ENCODE measurements around the gene RGS17.
"Not testable (repeated sequence)": the region's sequence is repeated elsewhere in the genome, so short reads cannot be mapped to it uniquely, and the experiment has no call there.

Gene RGS17

GRCh38 chr6:153121311-153121710, 9.8 kb downstream of the RGS17 start:
- no peak overlapping the region for H3K4me3 ChIP-seq (ENCODE audit: low read depth, low read length)
- no peaks in the 10 kb centered on the region for H3K36me3 ChIP-seq (ENCODE audit: control insufficient read depth in 2 of 2, insufficient read depth in 1 of 2, low read length in 2 of 2)
- ChIA-PET CTCF (no interaction called here), POLR2A (no interaction called here)
- no peak for TF ChIP-seq ZNF626 (tag by site-specific recombination; IDR thresholded peaks at IDR 0.05)
- no peak for TF ChIP-seq ZNF571 (tag by site-specific recombination; IDR thresholded peaks at IDR 0.05)
- no peak for TF ChIP-seq ZNF140 (tag by site-specific recombination; IDR thresholded peaks at IDR 0.05)
- H3K9me3 ChIP-seq (ENCODE audit: control insufficient read depth, insufficient read depth, low read depth, low read length) = no peaks in the 10 kb centered on the region
- H3K27ac ChIP-seq (ENCODE audit: extremely low read depth, low read depth, low read length) = no peak overlapping the region
- H3K4me1 ChIP-seq (ENCODE audit: control insufficient read depth, insufficient read depth, low read length) = no peaks in the 10 kb centered on the region

DNA sequence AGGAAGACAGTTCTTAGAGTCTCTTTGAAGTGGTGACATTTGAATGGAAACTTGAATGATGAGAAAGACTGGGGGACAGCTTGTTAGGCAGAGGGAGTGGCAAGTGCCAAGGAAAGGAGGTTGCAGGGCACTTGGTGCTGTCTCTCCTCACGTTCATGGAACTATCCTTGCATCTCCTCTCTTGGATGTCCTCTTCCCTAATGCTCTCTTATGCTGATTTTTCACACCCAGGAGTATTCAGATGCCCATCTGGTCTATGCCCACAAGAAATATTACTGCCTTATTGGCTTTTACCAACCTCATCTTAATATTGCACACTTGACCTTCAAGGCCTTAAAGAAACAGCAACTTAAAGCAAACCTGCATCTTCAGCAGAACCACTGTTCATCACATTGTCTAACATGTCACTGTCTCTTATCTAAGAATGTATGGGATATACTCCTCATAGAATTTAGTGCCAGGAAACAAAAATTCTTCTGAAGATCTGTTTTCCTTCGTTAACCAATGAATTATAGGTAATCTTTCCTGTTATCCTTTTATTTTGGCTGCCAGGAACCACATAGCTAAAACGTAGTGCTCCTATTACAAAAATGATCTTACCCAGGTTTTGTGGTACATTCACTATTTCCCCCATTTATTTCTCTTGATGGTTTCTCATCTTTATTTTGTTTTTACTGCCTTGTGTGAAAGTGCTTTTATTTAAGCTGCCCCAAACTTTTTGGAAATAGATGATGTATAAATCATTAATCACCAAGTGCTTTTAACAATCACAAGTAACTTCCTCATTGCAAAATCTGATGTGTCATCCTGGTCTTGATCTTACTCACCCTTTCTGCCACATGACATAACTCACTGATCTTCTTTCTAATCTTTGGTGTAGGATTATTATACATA, 12.8 kb downstream of the RGS17 start:
- no peaks in the 10 kb centered on the region for H3K4me1 ChIP-seq (ENCODE audit: control insufficient read depth, insufficient read depth, low read length)
- H3K36me3 ChIP-seq (ENCODE audit: control insufficient read depth in 2 of 2, insufficient read depth in 1 of 2, low read length in 2 of 2) = no peaks in the 10 kb centered on the region
- TF ChIP-seq KLF10 (tag by site-specific recombination; IDR thresholded peaks at IDR 0.05) (no peak), ZNF404 (tag by site-specific recombination; IDR thresholded peaks at IDR 0.05) (no peak), ZSCAN5A (tag by site-specific recombination; IDR thresholded peaks at IDR 0.05) (no peak), ZNF274 (IDR thresholded peaks at IDR 0.05; ENCODE audit: low read length) (no peak), ZNF274 (tag by site-specific recombination; IDR thresholded peaks at IDR 0.05; ENCODE audit: borderline replicate concordance) (no peak), ZXDB (tag by site-specific recombination; IDR thresholded peaks at IDR 0.05) (no peak), GLIS1 (tag by site-specific recombination; IDR thresholded peaks at IDR 0.05) (no peak), ZBTB48 (tag by site-specific recombination; IDR thresholded peaks at IDR 0.05) (no peak), ZNF221 (tag by site-specific recombination; IDR thresholded peaks at IDR 0.05; ENCODE audit: borderline replicate concordance) (no peak), ZNF341 (tag by site-specific recombination; IDR thresholded peaks at IDR 0.05; ENCODE audit: low read depth) (no peak), ZNF16 (tag by site-specific recombination; IDR thresholded peaks at IDR 0.05; ENCODE audit: low read depth) (no peak), ZNF114 (tag by site-specific recombination; IDR thresholded peaks at IDR 0.05) (no peak), ZFP41 (tag by site-specific recombination; IDR thresholded peaks at IDR 0.05; ENCODE audit: borderline replicate concordance) (no peak)
- no peak overlapping the region for H3K27ac ChIP-seq (ENCODE audit: extremely low read depth, low read depth, low read length)
- H3K9me3 ChIP-seq (ENCODE audit: control insufficient read depth, insufficient read depth, low read depth, low read length) = no peaks in the 10 kb centered on the region
- ChIA-PET CTCF (interaction anchor here (0.5 to 1.1 kb wide), 3 partner anchors 10 to 77 kb away, joined by 3 read pairs; no protein-coding TSS in a partner anchor), POLR2A (no interaction called here)
- H3K4me3 ChIP-seq (ENCODE audit: low read depth, low read length) = no peak overlapping the region

- H3K4me1 ChIP-seq (ENCODE audit: control insufficient read depth, insufficient read depth, low read length); CTCF ChIA-PET; H3K4me3 ChIP-seq (ENCODE audit: low read depth, low read length); H3K36me3 ChIP-seq (ENCODE audit: control insufficient read depth in 2 of 2, insufficient read depth in 1 of 2, low read length in 2 of 2); POLR2A ChIA-PET; H3K9me3 ChIP-seq (ENCODE audit: control insufficient read depth, insufficient read depth, low read depth, low read length); H3K27ac ChIP-seq (ENCODE audit: extremely low read depth, low read depth, low read length): not testable (repeated sequence)
Measured at GRCh38 chr6:153111082-153111481, 20.0 kb downstream of the RGS17 start.

DNA sequence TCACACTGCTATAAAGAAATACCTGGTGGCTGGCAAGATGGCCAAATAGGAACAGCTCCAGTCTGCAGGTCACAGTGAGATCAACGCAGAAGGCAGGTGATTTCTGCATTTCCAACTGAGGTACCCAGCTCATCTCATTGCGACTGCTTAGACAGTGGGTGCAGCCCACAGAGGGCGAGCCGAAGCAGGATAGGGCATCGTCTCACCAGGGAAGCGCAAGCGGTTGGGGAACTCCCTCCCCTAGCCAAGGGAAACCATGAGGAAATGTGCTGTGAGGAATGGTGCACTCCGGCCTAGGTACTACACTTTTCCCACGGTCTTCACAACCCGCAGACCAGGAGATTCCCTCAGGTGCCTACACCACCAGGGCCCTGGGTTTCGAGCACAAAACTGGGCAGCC, 20.5 kb downstream of the RGS17 start:
- H3K9me3 ChIP-seq (ENCODE audit: control insufficient read depth, insufficient read depth, low read depth, low read length); H3K4me3 ChIP-seq (ENCODE audit: low read depth, low read length); H3K4me1 ChIP-seq (ENCODE audit: control insufficient read depth, insufficient read depth, low read length); POLR2A ChIA-PET; H3K27ac ChIP-seq (ENCODE audit: extremely low read depth, low read depth, low read length); H3K36me3 ChIP-seq (ENCODE audit: control insufficient read depth in 2 of 2, insufficient read depth in 1 of 2, low read length in 2 of 2): not testable (repeated sequence)
- CTCF ChIA-PET = interaction anchor here (0.6 kb wide), 2 partner anchors 461 to 775 kb away, joined by 3 to 4 read pairs; no protein-coding TSS in a partner anchor
